ENCODE measurements around the gene ARRB2.

Gene ARRB2

DNA sequence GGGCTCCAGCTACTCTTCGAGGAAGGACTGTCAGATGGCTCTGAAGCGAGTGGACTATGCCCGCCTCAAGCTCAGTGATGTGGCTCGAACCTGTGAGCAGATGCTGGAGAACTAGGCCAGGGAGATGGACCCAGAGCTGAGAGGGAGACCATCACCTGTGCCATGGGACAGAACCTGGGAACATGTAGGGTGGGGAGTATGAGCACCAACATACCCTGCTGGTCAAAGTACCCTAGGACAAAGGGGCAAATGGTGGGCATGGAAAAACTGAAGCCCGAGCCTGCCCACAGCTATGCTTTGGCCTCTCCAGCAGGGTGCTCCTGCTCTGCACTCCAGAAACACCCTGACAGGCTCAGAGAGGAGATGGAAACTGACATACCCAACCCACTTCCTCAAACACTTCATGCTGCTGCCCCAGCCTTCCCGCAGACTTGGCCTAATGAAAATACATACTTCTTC is 22.7 kb downstream of the ARRB2 start:
- 0 out of 2 replicates have a peak overlapping the region, but pooled peaks have one; percentile 1 for H3K9ac ChIP-seq (ENCODE audit: low read length)

GRCh38 chr17:4734857-4735475 is 24.5 kb downstream of the ARRB2 start:
- Histone ChIP-seq H3K4me3 (ENCODE audit: low read depth, low read length, poor library complexity, severe bottlenecking) (no peak overlapping the region), H3K27ac (ENCODE audit: low read depth, low read length, poor library complexity, severe bottlenecking) (no peak overlapping the region), H3K9ac (ENCODE audit: low read length) (no peak overlapping the region), H3K9me3 (ENCODE audit: low read length) (no peaks in the 10 kb centered on the region), H2AFZ (ENCODE audit: low read length) (no peak overlapping the region), H3K4me2 (ENCODE audit: low read length) (no peak overlapping the region), H3K9me2 (ENCODE audit: low read depth, low read length) (no peaks in the 10 kb centered on the region), H3K27me3 (ENCODE audit: insufficient read depth, low read length) (peaks cover 9% of the 10 kb centered on the region), H3K79me2 (ENCODE audit: insufficient read depth, low read length) (no peaks in the 10 kb centered on the region), H3F3A (ENCODE audit: insufficient read depth, low read length) (peaks cover 4% of the 10 kb centered on the region; the same call in 1 of the 2 replicates), H4K20me1 (ENCODE audit: insufficient read depth, low read length) (no peaks in the 10 kb centered on the region), H3K36me3 (ENCODE audit: insufficient read depth, low read length) (no peaks in the 10 kb centered on the region), H3K4me1 (ENCODE audit: insufficient read depth, low read length, severe bottlenecking) (peaks cover 42% of the 10 kb centered on the region)
- TF ChIP-seq CTCF (IDR thresholded peaks at IDR 0.05; ENCODE audit: low read length) (no peak), EZH2 (IDR thresholded peaks at IDR 0.05; ENCODE audit: borderline replicate concordance, low read length) (no peak)

More for the DNA sequence above, 22.7 kb downstream of the ARRB2 start:
- Histone ChIP-seq H3K9me3 (ENCODE audit: low read length) (no peaks in the 10 kb centered on the region), H4K20me1 (ENCODE audit: insufficient read depth, low read length) (no peaks in the 10 kb centered on the region), H3F3A (ENCODE audit: insufficient read depth, low read length) (peaks cover 4% of the 10 kb centered on the region; the same call in 1 of the 2 replicates), H3K4me3 (ENCODE audit: low read depth, low read length, poor library complexity, severe bottlenecking) (peak overlapping the region; percentile 81), H3K9me2 (ENCODE audit: low read depth, low read length) (no peaks in the 10 kb centered on the region), H3K27me3 (ENCODE audit: insufficient read depth, low read length) (no peaks in the 10 kb centered on the region), H3K79me2 (ENCODE audit: insufficient read depth, low read length) (no peaks in the 10 kb centered on the region), H3K36me3 (ENCODE audit: insufficient read depth, low read length) (no peaks in the 10 kb centered on the region), H3K27ac (ENCODE audit: low read depth, low read length, poor library complexity, severe bottlenecking) (peak overlapping the region; percentile 28), H2AFZ (ENCODE audit: low read length) (no peak overlapping the region), H3K4me2 (ENCODE audit: low read length) (peak overlapping the region; percentile 72; the same call in 1 of the 2 replicates), H3K4me1 (ENCODE audit: insufficient read depth, low read length, severe bottlenecking) (peaks cover 28% of the 10 kb centered on the region)
- TF ChIP-seq CTCF (IDR thresholded peaks at IDR 0.05; ENCODE audit: low read length), result peak; percentile 37; the same call in 1 of the 2 replicates
- no peak for TF ChIP-seq EZH2 (IDR thresholded peaks at IDR 0.05; ENCODE audit: borderline replicate concordance, low read length)

DNA sequence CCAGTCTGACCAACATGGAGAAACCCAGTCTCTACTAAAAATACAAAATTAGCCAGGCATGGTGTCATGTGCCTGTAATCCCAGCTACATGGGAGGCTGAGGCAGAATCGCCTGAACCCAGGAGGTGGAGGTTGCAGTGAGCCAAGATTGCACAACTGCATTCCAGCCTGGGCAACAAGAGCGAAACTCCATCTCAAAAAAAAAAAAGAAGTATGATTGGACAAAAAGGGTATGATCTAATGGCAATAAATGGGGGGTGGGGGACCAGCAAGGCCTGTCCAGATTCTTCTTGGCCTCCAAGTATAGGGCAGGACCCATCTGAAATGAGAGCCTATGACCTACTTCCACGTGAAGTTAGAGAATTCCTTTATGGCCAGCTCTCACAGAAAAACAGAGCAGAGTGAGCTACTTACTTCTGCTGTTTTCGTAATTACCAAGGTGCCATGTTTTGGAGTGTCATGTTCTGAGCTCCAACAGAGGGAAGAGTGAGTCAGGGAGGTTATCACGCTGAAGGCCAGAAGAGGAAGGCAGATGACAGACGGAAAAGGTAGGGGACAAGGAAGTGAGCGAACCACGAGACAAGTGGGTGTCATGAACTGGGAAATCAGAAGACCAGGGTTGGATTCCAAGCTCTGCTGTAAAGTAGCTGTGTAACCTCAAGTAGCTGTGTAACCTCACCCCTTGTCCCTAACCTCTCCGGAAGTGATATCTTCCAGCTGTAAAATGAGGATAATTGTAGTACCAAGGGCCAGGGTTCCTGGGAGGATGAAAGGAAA is 25.6 kb downstream of the ARRB2 start:
- no peak overlapping the region for H3K4me2 ChIP-seq (ENCODE audit: low read length)
- peaks cover 35% of the 10 kb centered on the region for H3K4me1 ChIP-seq (ENCODE audit: insufficient read depth, low read length, severe bottlenecking)
- H2AFZ ChIP-seq (ENCODE audit: low read length), result no peak overlapping the region
- H3K79me2 ChIP-seq (ENCODE audit: insufficient read depth, low read length), result no peaks in the 10 kb centered on the region
- H4K20me1 ChIP-seq (ENCODE audit: insufficient read depth, low read length), result no peaks in the 10 kb centered on the region
- no peaks in the 10 kb centered on the region for H3K36me3 ChIP-seq (ENCODE audit: insufficient read depth, low read length)
- no peaks in the 10 kb centered on the region for H3K9me3 ChIP-seq (ENCODE audit: low read length)
- no peaks in the 10 kb centered on the region for H3K9me2 ChIP-seq (ENCODE audit: low read depth, low read length)
- no peak for TF ChIP-seq CTCF (IDR thresholded peaks at IDR 0.05; ENCODE audit: low read length)
- no peak for TF ChIP-seq EZH2 (IDR thresholded peaks at IDR 0.05; ENCODE audit: borderline replicate concordance, low read length)
- no peak overlapping the region for H3K27ac ChIP-seq (ENCODE audit: low read depth, low read length, poor library complexity, severe bottlenecking)
- H3K9ac ChIP-seq (ENCODE audit: low read length), result no peak overlapping the region
- peaks cover 4% of the 10 kb centered on the region; the same call in 1 of the 2 replicates for H3F3A ChIP-seq (ENCODE audit: insufficient read depth, low read length)
- no peak overlapping the region for H3K4me3 ChIP-seq (ENCODE audit: low read depth, low read length, poor library complexity, severe bottlenecking)
- peaks cover 9% of the 10 kb centered on the region for H3K27me3 ChIP-seq (ENCODE audit: insufficient read depth, low read length)

All from OCI-LY1 (cell line).